SU-DHL-6 (cell line): Measurements from ENCODE around the gene SHC2.

Source experiments
- H2AFZ ChIP-seq: fragments of 200-600 bp; sonication (generic); 2 replicates; pipeline ENCODE4 v1.6.1; 2014; ENCODE audit warnings: low read depth, mild to moderate bottlenecking, moderate library complexity, mixed read lengths, antibody characterized with exemption, low read length; ENCODE audit not compliant: severe bottlenecking
- H3F3A ChIP-seq: fragments of 200-600 bp; shearing (Covaris generic); 2 replicates; pipeline ENCODE4 v1.6.0; 2016; ENCODE audit warnings: antibody characterized with exemption, mild to moderate bottlenecking; ENCODE audit not compliant: insufficient read depth
- H3K27ac ChIP-seq: fragments of 200-600 bp; sonication (generic); 2 replicates; pipeline ENCODE4 v1.5.1; 2016; ENCODE audit warnings: low read depth, mild to moderate bottlenecking, low read length, moderate library complexity, mixed read lengths
- H3K27me3 ChIP-seq: fragments of 200-600 bp; sonication (generic), shearing (Covaris generic); 2 replicates; pipeline ENCODE4 v1.6.0; 2014; ENCODE audit warnings: mild to moderate bottlenecking, low read length
- H3K36me3 ChIP-seq: fragments of 200-600 bp; sonication (generic); 2 replicates; pipeline ENCODE4 v1.6.1; 2014; ENCODE audit warnings: mild to moderate bottlenecking, low read length, mixed read lengths
- H3K4me2 ChIP-seq: fragments of 300-600, 200-600 bp; shearing (Covaris generic), sonication (generic); 2 replicates; pipeline ENCODE4 v1.6.0; 2014; ENCODE audit warnings: low read length, low read depth, mild to moderate bottlenecking; ENCODE audit not compliant: poor library complexity, severe bottlenecking
- H3K4me3 ChIP-seq: fragments of 200-600 bp; sonication (generic); 2 replicates; pipeline ENCODE4 v1.5.1; 2014; ENCODE audit warnings: antibody characterized with exemption, low read length, mild to moderate bottlenecking, mixed read lengths; ENCODE audit not compliant: insufficient read depth, poor library complexity, severe bottlenecking
- H3K79me2 ChIP-seq: fragments of 200-600 bp; sonication (generic); 2 replicates; pipeline ENCODE4 v1.6.1; 2014; ENCODE audit warnings: mild to moderate bottlenecking, low read length, moderate library complexity; ENCODE audit not compliant: insufficient read depth
- H3K9ac ChIP-seq: fragments of 200-600 bp; sonication (generic); 2 replicates; pipeline ENCODE4 v1.7.0; 2014; ENCODE audit warnings: mild to moderate bottlenecking, low read length
- H3K9me2 ChIP-seq: fragments of 200-600 bp; sonication (generic); replicated peaks from 2 replicates; pipeline ENCODE4 v1.6.1; 2014; ENCODE audit warnings: low read length; ENCODE audit not compliant: insufficient read depth
- H3K9me3 ChIP-seq: fragments of 200-600 bp; sonication (generic); 2 replicates; pipeline ENCODE4 v1.6.1; 2014; ENCODE audit warnings: low read length, mixed read lengths; ENCODE audit not compliant: insufficient read depth
- H4K20me1 ChIP-seq: fragments of 200-600 bp; sonication (generic); 2 replicates; pipeline ENCODE4 v1.6.1; 2014; ENCODE audit warnings: low read depth, mild to moderate bottlenecking, antibody characterized with exemption, low read length, moderate library complexity, mixed read lengths
- CTCF ChIP-seq: fragments of 200-600 bp; sonication (generic); IDR thresholded peaks from one replicate; pipeline ENCODE4 v1.5.1; 2017; ENCODE audit warnings: antibody characterized with exemption, mild to moderate bottlenecking, low read length, moderate library complexity; ENCODE audit not compliant: insufficient read depth, poor library complexity, severe bottlenecking
- EZH2phosphoT487 ChIP-seq: fragments of 200-600 bp; sonication (generic), shearing (Covaris generic); conservative IDR thresholded peaks from 2 replicates; pipeline ENCODE4 v1.6.1; 2018; ENCODE audit warnings: mild to moderate bottlenecking, antibody characterized with exemption, low read length, moderate library complexity, mixed read lengths

The SHC2 gene

DNA sequence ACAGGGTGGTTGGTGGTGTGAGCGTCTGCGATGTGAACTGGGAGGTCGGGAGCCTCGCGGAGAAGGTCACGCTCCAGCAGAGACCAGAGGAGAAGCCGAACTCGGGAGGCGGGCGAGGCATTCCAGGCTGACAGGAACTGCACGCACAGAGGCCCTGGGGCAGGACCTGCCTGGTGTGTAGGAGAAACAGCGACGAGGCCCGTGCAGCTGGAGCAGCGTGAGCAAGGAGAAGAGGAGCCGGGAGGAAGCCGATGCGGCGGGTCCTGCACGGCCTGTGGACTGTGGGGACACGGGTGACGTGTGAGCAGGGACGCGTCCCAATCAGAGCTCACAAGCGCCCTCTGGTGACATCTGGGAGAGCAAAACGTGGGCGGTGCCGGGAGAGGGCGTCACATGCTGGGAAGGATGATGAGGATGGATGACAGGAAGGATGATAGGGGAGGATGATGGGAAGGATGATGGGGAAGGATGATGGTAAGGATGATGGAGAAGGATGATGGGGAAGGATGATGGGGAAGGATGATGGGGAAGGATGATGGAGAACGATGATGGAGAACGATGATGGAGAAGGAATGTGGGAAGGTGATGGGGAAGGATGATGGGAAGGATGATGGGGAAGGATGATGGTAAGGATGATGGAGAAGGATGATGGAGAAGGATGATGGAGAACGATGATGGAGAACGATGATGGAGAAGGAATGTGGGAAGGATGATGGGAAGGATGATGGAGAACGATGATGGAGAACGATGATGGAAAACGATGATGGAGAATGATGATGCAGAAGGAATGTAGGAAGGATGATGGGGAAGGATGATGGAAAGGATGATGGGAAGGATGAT, 19.4 kb upstream of the SHC2 start:
- no peaks in the 10 kb centered on the region for H3K9me2 ChIP-seq
- H3K4me2 ChIP-seq, result no peak overlapping the region
- no peaks in the 10 kb centered on the region for H4K20me1 ChIP-seq
- H3K36me3 ChIP-seq, result no peaks in the 10 kb centered on the region
- H2AFZ ChIP-seq, result no peak overlapping the region
- no peaks in the 10 kb centered on the region for H3K27me3 ChIP-seq
- no peak overlapping the region for H3K4me3 ChIP-seq
- TF ChIP-seq EZH2phosphoT487, result no peak
- no peak for TF ChIP-seq CTCF
- no peak overlapping the region for H3K9ac ChIP-seq
- no peaks in the 10 kb centered on the region for H3K79me2 ChIP-seq
- no peak overlapping the region for H3K27ac ChIP-seq
- peaks cover 16% of the 10 kb centered on the region; the same call in 1 of the 2 replicates for H3K9me3 ChIP-seq
- H3F3A ChIP-seq, result peaks cover 11% of the 10 kb centered on the region

GRCh38 chr19:478976-479375, 18.1 kb upstream of the SHC2 start:
- no peaks in the 10 kb centered on the region for H3K79me2 ChIP-seq
- no peak overlapping the region for H3K4me2 ChIP-seq

DNA sequence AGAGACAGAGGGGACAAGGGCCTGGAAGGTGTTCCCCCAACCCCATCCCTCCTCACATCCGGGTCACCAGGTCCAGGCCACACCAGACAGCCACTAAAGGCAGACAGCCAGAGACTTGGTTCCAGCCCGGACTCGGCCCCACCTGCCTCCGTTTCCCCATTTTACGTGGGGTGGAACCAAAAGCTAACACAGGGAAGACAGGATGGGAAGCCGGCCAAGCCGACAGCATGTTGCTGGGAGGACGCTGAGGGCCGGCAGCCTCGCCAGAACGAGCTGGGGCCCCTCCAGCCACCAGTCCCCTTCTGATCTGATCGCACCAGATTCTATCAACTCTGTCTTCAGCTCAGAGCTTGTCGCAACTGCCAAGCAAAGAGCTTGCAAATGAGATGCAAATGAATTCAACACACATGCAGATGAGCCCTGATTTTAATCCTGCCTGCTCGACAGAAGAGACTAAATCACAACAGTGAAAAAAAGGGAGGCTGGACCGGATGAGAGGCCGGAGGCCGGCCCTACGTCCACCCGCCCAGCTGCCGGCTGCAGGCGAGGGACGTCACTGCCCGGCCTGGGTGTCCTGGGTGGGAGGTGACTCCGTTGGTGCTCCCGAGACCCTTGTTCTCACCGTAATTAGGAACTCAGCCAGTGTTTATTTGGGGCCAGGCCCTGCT, 17.5 kb upstream of the SHC2 start:
- H3K79me2 ChIP-seq, result no peaks in the 10 kb centered on the region
- no peak overlapping the region for H3K4me2 ChIP-seq
- H3K36me3 ChIP-seq, result no peaks in the 10 kb centered on the region
- H3K9ac ChIP-seq, result no peak overlapping the region
- H4K20me1 ChIP-seq, result no peaks in the 10 kb centered on the region
- no peak overlapping the region for H3K4me3 ChIP-seq
- no peaks in the 10 kb centered on the region for H3K27me3 ChIP-seq
- peaks cover 11% of the 10 kb centered on the region for H3F3A ChIP-seq
- H3K9me2 ChIP-seq, result no peaks in the 10 kb centered on the region
- peaks cover 16% of the 10 kb centered on the region; the same call in 1 of the 2 replicates for H3K9me3 ChIP-seq
- no peak for TF ChIP-seq CTCF
- no peak for TF ChIP-seq EZH2phosphoT487
- no peak overlapping the region for H3K27ac ChIP-seq
- no peak overlapping the region for H2AFZ ChIP-seq

More at GRCh38 chr19:478976-479375, 18.1 kb upstream of the SHC2 start:
- no peak overlapping the region for H3K9ac ChIP-seq
- H3K9me2 ChIP-seq, result no peaks in the 10 kb centered on the region
- peaks cover 11% of the 10 kb centered on the region for H3F3A ChIP-seq
- peaks cover 16% of the 10 kb centered on the region; the same call in 1 of the 2 replicates for H3K9me3 ChIP-seq
- H4K20me1 ChIP-seq, result no peaks in the 10 kb centered on the region
- TF ChIP-seq EZH2phosphoT487 (no peak), CTCF (no peak)
- no peak overlapping the region for H3K27ac ChIP-seq
- no peak overlapping the region for H3K4me3 ChIP-seq
- H3K27me3 ChIP-seq, result no peaks in the 10 kb centered on the region
- no peaks in the 10 kb centered on the region for H3K36me3 ChIP-seq
- no peak overlapping the region for H2AFZ ChIP-seq
